Naive thymus-derived CD4-positive, alpha-beta T cell (primary cell): ENCODE results near the gene DOK5. TPM values are rescaled to one million over a fixed set of nuclear protein-coding genes. Genes with fewer than 3 reads are reported as not detected.

ENCODE experiments used
- ATAC-seq: fragments of 150-1000 bp; cut with Tn5 transposase; 2 replicates; pipeline ENCODE4 v1.10.0; 2021; ENCODE audit warnings: mild to moderate bottlenecking, moderate library complexity
- CTCF ChIA-PET: fragments of 350-600 bp; sonication (Branson Sonifier 250); formaldehyde crosslinking; loops from one replicate; lab custom pipeline; 2021; ENCODE audit warnings: antibody characterized with exemption; lab: Charles Lee
- POLR2A ChIA-PET: fragments of 350-600 bp; sonication (Branson Sonifier 250); formaldehyde crosslinking; loops from one replicate; lab custom pipeline; 2021; ENCODE audit warnings: antibody characterized with exemption, inconsistent platforms; lab: Charles Lee
- DNase-seq, 9 donors: peaks; one replicate each; pipeline versions ENCODE4 v3.0.0 to v3.0.0-alpha.2; 2020 to 2022; ENCODE audit warnings: mixed read lengths in 1 of 9
- H3K27ac ChIP-seq: one replicate; pipeline ENCODE4 v1.7.0; 2013; ENCODE audit warnings: mild to moderate bottlenecking, low read depth, low read length, moderate library complexity
- H3K27me3 ChIP-seq, 2 donors: one replicate each; pipeline ENCODE4 v1.7.0; 2013; ENCODE audit warnings: low read length in 2 of 2, mild to moderate bottlenecking in 2 of 2, moderate library complexity in 2 of 2; ENCODE audit not compliant: control insufficient read depth in 2 of 2, insufficient read depth in 2 of 2
- H3K36me3 ChIP-seq, 3 experiments: 1 replicate in 2 of 3; 2 replicates in 1 of 3; pipeline ENCODE4 v1.7.0; 2013; ENCODE audit warnings: low read length in 3 of 3, mild to moderate bottlenecking in 3 of 3, moderate library complexity in 1 of 3; ENCODE audit not compliant: insufficient read depth in 3 of 3, control insufficient read depth in 2 of 3
- H3K4me1 ChIP-seq, 2 donors: one replicate each; pipeline ENCODE4 v1.7.0; 2013; ENCODE audit warnings: low read length in 2 of 2, mild to moderate bottlenecking in 2 of 2, moderate library complexity in 1 of 2; ENCODE audit not compliant: control insufficient read depth in 2 of 2, insufficient read depth in 2 of 2
- H3K4me3 ChIP-seq: 2 replicates; pipeline ENCODE4 v1.7.0; 2013; ENCODE audit warnings: mild to moderate bottlenecking, low read length
- H3K9me3 ChIP-seq, 3 experiments: 1 replicate in 2 of 3; 2 replicates in 1 of 3; pipeline ENCODE4 v1.7.0; 2013; ENCODE audit warnings: low read length in 3 of 3; ENCODE audit not compliant: control insufficient read depth in 2 of 3
- H3K27ac Mint-ChIP-seq, 9 donors: one replicate each; pipeline ENCODE4 v1.8.0; 2020 to 2022; ENCODE audit warnings: mixed read lengths in 9 of 9, mild to moderate bottlenecking in 8 of 9, moderate library complexity in 5 of 9, inconsistent platforms in 2 of 9
- H3K27me3 Mint-ChIP-seq, 5 donors: one replicate each; pipeline ENCODE4 v1.8.0; 2021 to 2022; ENCODE audit warnings: mixed read lengths in 5 of 5, mild to moderate bottlenecking in 1 of 5
- H3K36me3 Mint-ChIP-seq, 5 donors: one replicate each; pipeline ENCODE4 v1.8.0; 2020 to 2022; ENCODE audit warnings: mixed read lengths in 5 of 5, mild to moderate bottlenecking in 3 of 5, inconsistent platforms in 1 of 5
- H3K4me1 Mint-ChIP-seq, 7 donors: one replicate each; pipeline ENCODE4 v1.8.0; 2020 to 2022; ENCODE audit warnings: mixed read lengths in 7 of 7, mild to moderate bottlenecking in 3 of 7, inconsistent platforms in 1 of 7
- H3K4me3 Mint-ChIP-seq, 10 donors: one replicate each; pipeline ENCODE4 v1.8.0; 2020 to 2022; ENCODE audit warnings: mild to moderate bottlenecking in 10 of 10, mixed read lengths in 10 of 10, moderate library complexity in 6 of 10, inconsistent platforms in 2 of 10
- H3K9me3 Mint-ChIP-seq, 11 donors: one replicate each; pipeline ENCODE4 v1.8.0; 2020 to 2022; ENCODE audit warnings: mixed read lengths in 11 of 11, mild to moderate bottlenecking in 4 of 11, inconsistent platforms in 1 of 11, moderate library complexity in 1 of 11
- intact Hi-C, 2 donors: fragments of 100-400 bp; cut with micrococcal nuclease; formaldehyde crosslinking; loops; one replicate each; pipeline ENCODE4 v1.15.1; 2023
- polyA plus RNA-seq, 2 donors: library from polyadenylated mRNA; unstranded; fragments of 300-500 nt; fragmentation: Illumina TruSeq; gene quantifications; one replicate each; pipeline ENCODE4 v1.2.3, GENCODE V29; 2021
- total RNA-seq, 6 experiments: library from RNA in 5 of 6; stranded (reverse) in 5 of 6; gene quantifications; 1 replicate in 5 of 6; 2 replicates in 1 of 6; pipeline ENCODE4 v1.2.3 and lab custom pipeline; 2021 to 2026

The DOK5 gene
- total and polyA plus RNA-seq, 7 experiments from 2014 or later, result 0.85 TPM; not detected in 6

DNA sequence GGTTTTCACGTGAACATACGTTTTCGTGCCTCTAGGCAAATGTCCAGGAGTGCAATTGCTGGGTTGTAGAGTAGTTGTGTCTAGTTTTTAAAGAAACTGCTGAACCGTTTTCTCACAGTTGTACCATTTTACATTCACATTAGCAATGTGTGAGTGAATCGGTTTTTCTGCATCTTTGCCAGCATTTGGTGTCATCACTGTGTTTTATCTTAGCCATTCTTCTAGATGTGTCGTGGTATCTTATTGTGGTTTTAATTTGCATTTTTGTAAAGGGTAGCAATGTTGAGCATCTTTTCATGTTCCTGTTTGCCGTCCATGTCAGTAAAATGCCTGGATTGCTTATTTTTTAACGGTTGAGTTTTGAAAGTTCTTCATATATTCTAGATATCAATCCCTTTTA is 10.2 kb downstream of the DOK5 start:
- Histone ChIP-seq H3K4me3 (no peak overlapping the region), H3K27ac (no peak overlapping the region), H3K9me3 (no peaks in the 10 kb centered on the region), H3K36me3 (no peaks in the 10 kb centered on the region), H3K4me1 (no peaks in the 10 kb centered on the region), H3K27me3 (no peaks in the 10 kb centered on the region)
- no peak for DNase-seq
- intact Hi-C loops, result no loop called here
- no peak for ATAC-seq
- Mint-ChIP-seq H3K4me1 (no peaks in the 10 kb centered on the region), H3K27ac (no peak overlapping the region), H3K9me3 (peaks cover 0 to 3% (median 0%) of the 10 kb centered on the region in 11 donors), H3K36me3 (no peaks in the 10 kb centered on the region), H3K27me3 (peaks cover 0 to 39% (median 14%) of the 10 kb centered on the region in 5 donors), H3K4me3 (no peak overlapping the region)
- CTCF ChIA-PET, result no interaction called here
- POLR2A ChIA-PET, result no interaction called here

DNA sequence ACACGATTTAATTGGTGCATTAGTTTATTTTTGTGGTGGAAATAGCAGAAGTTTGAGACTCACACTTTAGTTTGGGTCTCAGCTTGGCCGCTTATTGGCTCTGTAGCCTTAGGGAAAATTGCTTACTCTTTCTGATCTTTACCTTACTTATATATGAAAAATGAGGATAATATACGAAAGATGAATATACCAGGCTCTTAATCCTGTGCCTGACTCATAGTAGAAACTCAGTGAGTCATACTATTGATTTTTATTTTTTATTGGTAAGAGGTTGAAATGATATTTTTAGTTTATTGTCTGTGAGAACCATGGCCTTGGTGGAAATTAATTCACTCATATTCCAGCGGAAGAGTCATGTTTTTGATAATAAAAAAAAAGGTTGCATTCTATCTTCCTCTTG is 11.2 kb downstream of the DOK5 start:
- DNase-seq, result no peak
- peaks cover 0 to 39% (median 11%) of the 10 kb centered on the region in 5 donors for H3K27me3 Mint-ChIP-seq

DNA sequence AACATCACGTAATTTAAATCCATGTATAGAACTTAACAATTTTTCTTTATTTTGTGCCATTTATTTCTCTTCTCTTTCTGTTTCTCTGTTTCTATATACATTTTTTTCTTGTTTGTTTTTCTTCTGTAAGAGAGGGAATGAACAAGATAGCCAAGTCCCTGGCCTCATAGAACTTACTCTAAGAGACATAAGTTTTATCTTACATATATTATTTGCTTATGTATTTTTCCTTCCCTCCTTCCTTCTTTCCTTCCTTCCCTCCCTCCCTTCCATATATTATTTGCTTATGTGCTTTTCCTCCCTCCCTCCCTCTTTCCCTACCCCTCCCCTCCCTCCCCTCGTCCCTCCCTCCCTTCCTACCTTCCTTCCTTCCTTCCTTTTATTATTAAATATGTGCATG is 13.0 kb downstream of the DOK5 start:
- H3K4me1 Mint-ChIP-seq, result no peaks in the 10 kb centered on the region
- Histone ChIP-seq H3K36me3 (no peaks in the 10 kb centered on the region), H3K27ac (no peak overlapping the region), H3K4me1 (no peaks in the 10 kb centered on the region), H3K9me3 (no peaks in the 10 kb centered on the region), H3K27me3 (no peaks in the 10 kb centered on the region), H3K4me3 (no peak overlapping the region)
- peaks cover 0 to 29% (median 10%) of the 10 kb centered on the region in 5 donors for H3K27me3 Mint-ChIP-seq
- ChIA-PET CTCF (no interaction called here), POLR2A (no interaction called here)
- peaks cover 0 to 3% (median 0%) of the 10 kb centered on the region in 5 donors for H3K36me3 Mint-ChIP-seq
- ATAC-seq (no peak), DNase-seq (no peak)
- intact Hi-C loops, result no loop called here
- H3K9me3 Mint-ChIP-seq, result peaks cover 0 to 6% (median 0%) of the 10 kb centered on the region in 11 donors
- H3K27ac Mint-ChIP-seq, result no peak overlapping the region
- H3K4me3 Mint-ChIP-seq, result no peak overlapping the region

More for the DNA sequence above, 11.2 kb downstream of the DOK5 start:
- Histone ChIP-seq H3K9me3 (no peaks in the 10 kb centered on the region), H3K27me3 (no peaks in the 10 kb centered on the region), H3K36me3 (no peaks in the 10 kb centered on the region), H3K27ac (no peak overlapping the region), H3K4me3 (no peak overlapping the region), H3K4me1 (no peaks in the 10 kb centered on the region)
- H3K36me3 Mint-ChIP-seq, result peaks cover 0 to 3% (median 0%) of the 10 kb centered on the region in 5 donors
- intact Hi-C loops, result no loop called here
- POLR2A ChIA-PET, result no interaction called here
- no peak overlapping the region for H3K4me3 Mint-ChIP-seq
- H3K4me1 Mint-ChIP-seq, result no peaks in the 10 kb centered on the region
- H3K27ac Mint-ChIP-seq, result no peak overlapping the region
- CTCF ChIA-PET, result no interaction called here
- no peak for ATAC-seq
- H3K9me3 Mint-ChIP-seq, result peaks cover 0 to 3% (median 0%) of the 10 kb centered on the region in 11 donors

DNA sequence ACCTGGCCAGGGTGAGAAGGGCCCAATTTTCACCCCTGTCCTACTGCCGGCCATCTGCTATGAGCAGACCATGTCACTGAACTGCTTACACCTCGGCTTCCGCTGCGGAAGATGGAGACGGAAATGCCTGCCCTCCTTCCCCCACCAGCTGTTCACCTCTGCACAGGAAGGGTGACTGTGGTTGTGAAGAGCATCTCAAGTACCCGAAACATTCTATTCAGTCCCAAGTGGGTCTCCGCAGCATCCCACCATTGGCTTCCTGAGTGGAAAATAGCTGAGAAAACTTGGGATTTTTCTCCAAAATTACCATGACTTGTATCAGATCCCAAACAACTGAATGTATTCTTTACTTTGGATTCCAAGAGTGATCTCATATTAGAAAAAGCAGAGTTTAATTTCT is 16.1 kb downstream of the DOK5 start:
- Histone ChIP-seq H3K4me1 (no peaks in the 10 kb centered on the region), H3K4me3 (no peak overlapping the region), H3K27me3 (no peaks in the 10 kb centered on the region), H3K36me3 (no peaks in the 10 kb centered on the region), H3K9me3 (no peaks in the 10 kb centered on the region), H3K27ac (no peak overlapping the region)
- ChIA-PET POLR2A (no interaction called here), CTCF (no interaction called here)
- no peaks in the 10 kb centered on the region for H3K4me1 Mint-ChIP-seq
- H3K36me3 Mint-ChIP-seq, result peaks cover 0 to 3% (median 0%) of the 10 kb centered on the region in 5 donors
- peaks cover 0 to 34% (median 10%) of the 10 kb centered on the region in 5 donors for H3K27me3 Mint-ChIP-seq
- H3K4me3 Mint-ChIP-seq, result no peak overlapping the region
- H3K27ac Mint-ChIP-seq, result no peak overlapping the region
- DNase-seq (no peak), ATAC-seq (no peak)
- peaks cover 0 to 7% (median 1%) of the 10 kb centered on the region in 11 donors for H3K9me3 Mint-ChIP-seq
- intact Hi-C loops, result no loop called here

DNA sequence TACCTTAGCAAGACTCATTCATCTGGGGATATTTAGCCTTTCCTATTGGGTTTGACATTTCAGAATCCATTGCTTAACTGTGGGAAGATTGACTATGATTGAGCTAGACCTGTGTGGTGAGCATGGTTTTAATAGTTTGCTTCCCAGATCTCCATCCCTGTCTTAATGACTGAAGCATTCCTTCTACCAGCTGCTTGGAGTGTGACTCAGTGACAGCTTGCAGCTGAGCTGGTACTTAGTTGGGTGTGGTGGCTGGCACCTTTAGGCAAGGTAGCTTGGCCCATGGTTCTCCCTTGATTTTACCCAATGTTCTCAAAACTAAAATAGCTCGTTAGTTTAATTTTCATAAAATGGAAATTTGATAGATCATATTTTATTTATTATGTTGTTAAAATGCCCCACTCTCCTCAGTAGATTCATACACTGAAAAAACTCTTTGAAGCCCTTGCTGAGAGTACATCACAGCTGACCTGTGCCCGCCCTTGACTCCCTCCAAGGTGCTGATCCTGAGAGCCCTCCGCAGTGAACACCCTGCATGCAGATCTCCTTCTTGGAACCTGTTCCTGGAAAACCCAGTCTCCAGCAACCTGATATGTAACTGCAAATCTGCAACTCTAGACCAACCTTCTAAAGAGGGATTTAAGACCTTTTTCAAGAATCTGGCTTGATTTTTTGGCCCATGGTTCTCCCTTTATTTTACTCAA is 19.1 kb downstream of the DOK5 start:
- intact Hi-C loops, result no loop called here
- Mint-ChIP-seq H3K9me3 (peaks cover 0 to 7% (median 1%) of the 10 kb centered on the region in 11 donors), H3K4me1 (no peaks in the 10 kb centered on the region), H3K4me3 (no peak overlapping the region), H3K27me3 (peaks cover 0 to 31% (median 13%) of the 10 kb centered on the region in 5 donors), H3K36me3 (peaks cover 0 to 3% (median 0%) of the 10 kb centered on the region in 5 donors), H3K27ac (no peak overlapping the region)
- H3K4me3 ChIP-seq, result no peak overlapping the region
- no peak overlapping the region for H3K27ac ChIP-seq
- no peaks in the 10 kb centered on the region for H3K36me3 ChIP-seq
- ChIA-PET POLR2A (no interaction called here), CTCF (interaction anchor here (0.7 kb wide), 1 partner anchor 33 kb away, joined by 3 read pairs; no protein-coding TSS in a partner anchor)
- no peaks in the 10 kb centered on the region for H3K27me3 ChIP-seq
- no peaks in the 10 kb centered on the region for H3K4me1 ChIP-seq
- ATAC-seq (no peak), DNase-seq (no peak)
- no peaks in the 10 kb centered on the region for H3K9me3 ChIP-seq

DNA sequence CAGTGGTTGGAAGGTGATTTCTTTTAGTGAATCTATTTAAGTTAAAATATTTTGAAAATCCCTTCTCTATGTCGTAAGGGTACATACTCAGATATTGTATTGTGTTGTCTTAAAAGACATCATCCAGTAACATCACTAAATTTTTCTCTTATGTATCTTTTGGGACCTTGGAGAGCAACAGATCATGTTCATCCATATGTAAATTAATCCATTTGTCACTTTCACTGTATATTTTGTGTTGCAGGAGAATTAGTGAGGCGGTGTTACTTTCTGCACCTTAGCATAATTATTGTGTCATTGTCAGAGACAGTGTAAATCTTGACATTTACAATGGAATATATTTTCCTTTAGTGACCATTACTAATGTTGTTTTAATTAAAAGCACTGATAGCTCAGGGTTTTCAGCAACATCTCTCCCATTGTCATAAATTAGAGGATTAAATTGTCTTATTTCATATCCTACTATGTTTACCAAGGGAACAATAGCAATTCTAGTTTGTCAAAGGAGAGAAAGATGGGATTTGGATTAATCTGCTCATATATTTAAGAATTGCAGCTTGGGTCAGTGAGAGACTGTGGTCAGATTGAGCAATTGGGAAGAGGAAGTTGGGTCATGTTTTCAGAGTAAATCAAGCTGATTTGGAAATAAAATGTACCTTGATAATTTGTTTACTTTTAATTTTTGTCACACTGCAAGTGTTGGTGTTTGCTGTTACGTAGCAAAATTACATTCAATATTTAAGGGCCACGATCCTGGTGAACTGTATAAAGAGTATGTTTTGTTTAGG is 22.7 kb downstream of the DOK5 start:
- Histone ChIP-seq H3K27ac (no peak overlapping the region), H3K27me3 (no peaks in the 10 kb centered on the region), H3K9me3 (no peaks in the 10 kb centered on the region), H3K36me3 (no peaks in the 10 kb centered on the region), H3K4me1 (no peaks in the 10 kb centered on the region), H3K4me3 (no peak overlapping the region)
- POLR2A ChIA-PET, result interaction anchor here (0.7 kb wide), 1 partner anchor 1651 kb away, joined by 3 read pairs; no protein-coding TSS in a partner anchor
- no peaks in the 10 kb centered on the region for H3K4me1 Mint-ChIP-seq
- H3K9me3 Mint-ChIP-seq, result peaks cover 0 to 7% (median 0%) of the 10 kb centered on the region in 11 donors
- DNase-seq (no peak), ATAC-seq (no peak)
- H3K27ac Mint-ChIP-seq, result no peak overlapping the region
- no peak overlapping the region for H3K4me3 Mint-ChIP-seq
- no peaks in the 10 kb centered on the region for H3K36me3 Mint-ChIP-seq
- CTCF ChIA-PET, result no interaction called here
- H3K27me3 Mint-ChIP-seq, result peaks cover 0 to 29% (median 12%) of the 10 kb centered on the region in 5 donors
- intact Hi-C loops, result no loop called here
